Neuronal stem cell (in vitro differentiated cells): ENCODE results near the gene FLT1.

Experiments used
- DNase-seq: peaks from one replicate; pipeline ENCODE4 v3.0.0-alpha.2; 2013; ENCODE audit warnings: low spot score
- H2AFZ ChIP-seq: one replicate; pipeline ENCODE4 v1.6.1; 2013; ENCODE audit warnings: mild to moderate bottlenecking, low read length, inconsistent platforms
- H2AK5ac ChIP-seq: 2 replicates; pipeline ENCODE4 v1.6.1; 2013; ENCODE audit warnings: low read depth, mild to moderate bottlenecking, inconsistent platforms, low read length, moderate library complexity, mixed read lengths
- H2BK120ac ChIP-seq: 2 replicates; pipeline ENCODE4 v1.6.1; 2013; ENCODE audit warnings: low read depth, mild to moderate bottlenecking, inconsistent platforms, low read length, moderate library complexity, mixed read lengths
- H2BK12ac ChIP-seq: one replicate; pipeline ENCODE4 v1.6.1; 2013; ENCODE audit warnings: low read length, inconsistent platforms
- H2BK15ac ChIP-seq: 2 replicates; pipeline ENCODE4 v1.6.1; 2013; ENCODE audit warnings: mild to moderate bottlenecking, low read length, inconsistent platforms, mixed read lengths
- H2BK5ac ChIP-seq: one replicate; pipeline ENCODE4 v1.6.1; 2013; ENCODE audit warnings: inconsistent platforms, mild to moderate bottlenecking, low read length, moderate library complexity
- H3K14ac ChIP-seq: one replicate; pipeline ENCODE4 v1.6.1; 2013; ENCODE audit warnings: low read length, inconsistent platforms
- H3K18ac ChIP-seq: 2 replicates; pipeline ENCODE4 v1.6.1; 2013; ENCODE audit warnings: low read length, inconsistent platforms
- H3K23ac ChIP-seq: 2 replicates; pipeline ENCODE4 v1.6.1; 2013; ENCODE audit warnings: low read depth, mild to moderate bottlenecking, mixed read lengths, low read length, inconsistent platforms; ENCODE audit not compliant: poor library complexity
- H3K27ac ChIP-seq: replicated peaks from 3 replicates; pipeline ENCODE4 v1.5.1; 2013; ENCODE audit warnings: low read length, inconsistent platforms
- H3K27me3 ChIP-seq, 3 experiments: 2 replicates each; pipeline ENCODE4 v1.6.1; 2013; ENCODE audit warnings: low read length in 3 of 3, mild to moderate bottlenecking in 2 of 3, inconsistent platforms in 1 of 3, low read depth in 1 of 3, mixed read lengths in 1 of 3, moderate library complexity in 1 of 3; ENCODE audit not compliant: control insufficient read depth in 3 of 3, insufficient read depth in 3 of 3
- H3K36me3 ChIP-seq, 2 donors: replicated peaks in 1 of 2; 2 replicates each; pipeline ENCODE4 v1.6.1; 2013; ENCODE audit warnings: low read length in 2 of 2; ENCODE audit not compliant: control insufficient read depth in 2 of 2, insufficient read depth in 2 of 2
- H3K4ac ChIP-seq: 2 replicates; pipeline ENCODE4 v1.6.1; 2013; ENCODE audit warnings: inconsistent platforms, mild to moderate bottlenecking, low read length, moderate library complexity
- H3K4me1 ChIP-seq, 2 donors: 1 replicate in 1 of 2; 2 replicates in 1 of 2; pipeline ENCODE4 v1.6.1; 2013; ENCODE audit warnings: low read length in 2 of 2, low read depth in 1 of 2; ENCODE audit not compliant: control insufficient read depth in 2 of 2, insufficient read depth in 1 of 2
- H3K4me2 ChIP-seq: one replicate; pipeline ENCODE4 v1.6.1; 2013; ENCODE audit warnings: mild to moderate bottlenecking, low read length, inconsistent platforms; ENCODE audit not compliant: insufficient read depth, poor library complexity, severe bottlenecking
- H3K4me3 ChIP-seq, 2 donors: 2 replicates each; pipeline ENCODE4 v1.5.1; 2013; ENCODE audit warnings: low read length in 2 of 2, mild to moderate bottlenecking in 2 of 2, inconsistent platforms in 1 of 2, moderate library complexity in 1 of 2
- H3K79me1 ChIP-seq: one replicate; pipeline ENCODE4 v1.6.1; 2013; ENCODE audit warnings: low read depth, mild to moderate bottlenecking, inconsistent platforms, low read length, moderate library complexity
- H3K9ac ChIP-seq: one replicate; pipeline ENCODE4 v1.6.1; 2013; ENCODE audit warnings: mild to moderate bottlenecking, low read depth, low read length, inconsistent platforms; ENCODE audit not compliant: poor library complexity
- H3K9me3 ChIP-seq, 2 donors: replicated peaks in 1 of 2; 2 replicates each; pipeline versions ENCODE3 to v1.6.1; 2013; ENCODE audit warnings: low read length in 2 of 2, mild to moderate bottlenecking in 2 of 2, inconsistent platforms in 1 of 2, low read depth in 1 of 2, mixed read lengths in 1 of 2, moderate library complexity in 1 of 2; ENCODE audit not compliant: control insufficient read depth in 2 of 2, insufficient read depth in 1 of 2
- H4K8ac ChIP-seq: one replicate; pipeline ENCODE4 v1.6.1; 2013; ENCODE audit warnings: low read depth, mild to moderate bottlenecking, inconsistent platforms, low read length, moderate library complexity
- H4K91ac ChIP-seq: one replicate; pipeline ENCODE4 v1.6.1; 2013; ENCODE audit warnings: low read length, low read depth, mild to moderate bottlenecking, inconsistent platforms; ENCODE audit not compliant: poor library complexity
- WGBS, 2 donors: extraction: QIAGEN DNeasy Blood & Tissue Kit; methylation state at CpG; one replicate each; pipeline ENCODE4 v1.1.7; 2013; ENCODE audit warnings: missing lambda C conversion rate in 2 of 2, mixed read lengths in 1 of 2; ENCODE audit not compliant: insufficient read length in 2 of 2, insufficient replicate concordance in 1 of 2; ENCODE audit errors: extremely low coverage in 2 of 2; 5-methylcytosine and 5-hydroxymethylcytosine counted together

The FLT1 gene

DNA sequence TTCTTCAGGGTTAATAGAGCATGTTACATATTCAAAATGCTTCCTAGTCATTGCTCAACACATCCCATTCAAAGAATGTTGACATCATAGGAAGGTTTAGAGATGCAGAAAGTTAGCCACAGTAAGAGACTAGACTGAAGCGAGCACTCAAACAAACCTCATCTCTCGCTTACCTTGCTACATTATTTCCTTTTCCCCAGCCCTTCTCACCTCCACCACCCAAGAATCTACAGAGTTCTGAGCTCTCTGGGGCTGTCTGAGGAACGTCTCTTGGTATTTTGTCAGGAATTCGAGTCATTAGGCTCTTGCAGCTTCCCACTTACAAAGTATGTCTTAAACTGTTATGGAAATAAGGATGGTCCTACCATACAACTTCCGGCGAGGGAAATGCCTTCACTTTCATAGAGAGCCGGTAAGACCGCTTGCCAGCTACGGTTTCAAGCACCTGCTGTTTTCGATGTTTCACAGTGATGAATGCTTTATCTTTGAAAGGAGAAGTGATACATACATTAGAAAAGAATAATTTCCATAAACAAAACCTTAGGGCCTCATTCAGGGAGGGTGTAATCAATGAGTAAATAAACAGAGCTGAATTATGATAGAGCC lies 65.1 kb downstream of the FLT1 start:
- no peaks in the 10 kb centered on the region for H3K36me3 ChIP-seq
- H2BK5ac ChIP-seq = no peak overlapping the region
- H3K23ac ChIP-seq = no peak overlapping the region
- no peak overlapping the region for H4K8ac ChIP-seq
- no peak overlapping the region for H3K4ac ChIP-seq
- H4K91ac ChIP-seq = no peak overlapping the region
- no peaks in the 10 kb centered on the region for H3K79me1 ChIP-seq
- H3K4me1 ChIP-seq = no peaks in the 10 kb centered on the region
- H3K4me3 ChIP-seq = no peak overlapping the region
- H2AFZ ChIP-seq = peak overlapping the region; percentile 77
- no peak overlapping the region for H2BK120ac ChIP-seq
- no peak overlapping the region for H3K4me2 ChIP-seq
- H2BK12ac ChIP-seq = no peak overlapping the region
- no peak overlapping the region for H3K14ac ChIP-seq
- no peak for DNase-seq
- WGBS, 2 donors = no CpG with 5 or more reads among the region's 10 CpGs
- H2AK5ac ChIP-seq = no peak overlapping the region
- H3K18ac ChIP-seq = no peak overlapping the region
- H3K9me3 ChIP-seq = no peaks in the 10 kb centered on the region
- H3K9ac ChIP-seq = no peak overlapping the region
- no peak overlapping the region for H3K27ac ChIP-seq
- H2BK15ac ChIP-seq = no peak overlapping the region
- no peaks in the 10 kb centered on the region for H3K27me3 ChIP-seq

DNA sequence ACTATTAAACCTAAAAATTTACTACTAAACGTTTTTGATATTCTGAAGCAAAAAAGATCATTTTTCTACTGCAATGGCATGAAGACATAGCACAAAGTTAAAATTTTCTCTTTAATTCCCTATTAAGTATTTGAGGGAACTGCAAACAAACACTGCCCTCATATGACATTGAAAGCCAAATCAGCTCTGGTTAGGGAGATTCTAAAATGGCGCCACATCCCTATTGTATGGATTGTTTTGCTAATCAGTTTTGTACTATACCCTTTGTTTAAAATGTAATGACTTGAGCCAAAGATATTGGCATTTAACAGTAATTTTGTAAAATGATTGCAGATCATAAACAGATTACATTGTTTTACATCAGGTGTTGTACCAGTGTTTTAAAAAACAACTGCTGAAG lies 65.8 kb downstream of the FLT1 start:
- H3K4ac ChIP-seq = no peak overlapping the region
- no peak overlapping the region for H3K14ac ChIP-seq
- H4K91ac ChIP-seq = no peak overlapping the region
- H3K9ac ChIP-seq = no peak overlapping the region
- no peak overlapping the region for H3K4me2 ChIP-seq
- no peaks in the 10 kb centered on the region for H3K36me3 ChIP-seq
- DNase-seq = no peak
- H3K18ac ChIP-seq = no peak overlapping the region
- no peaks in the 10 kb centered on the region for H3K4me1 ChIP-seq
- H3K27me3 ChIP-seq = no peaks in the 10 kb centered on the region
- H3K4me3 ChIP-seq = no peak overlapping the region
- no peak overlapping the region for H4K8ac ChIP-seq
- H2BK15ac ChIP-seq = no peak overlapping the region
- no peaks in the 10 kb centered on the region for H3K79me1 ChIP-seq
- no peak overlapping the region for H2BK120ac ChIP-seq
- no peak overlapping the region for H2AK5ac ChIP-seq
- WGBS, 2 donors = no CpG with 5 or more reads among the region's 2 CpGs
- H3K27ac ChIP-seq = no peak overlapping the region
- H2BK12ac ChIP-seq = no peak overlapping the region
- H2BK5ac ChIP-seq = no peak overlapping the region
- no peak overlapping the region for H3K23ac ChIP-seq
- no peaks in the 10 kb centered on the region for H3K9me3 ChIP-seq
- H2AFZ ChIP-seq = no peak overlapping the region

DNA sequence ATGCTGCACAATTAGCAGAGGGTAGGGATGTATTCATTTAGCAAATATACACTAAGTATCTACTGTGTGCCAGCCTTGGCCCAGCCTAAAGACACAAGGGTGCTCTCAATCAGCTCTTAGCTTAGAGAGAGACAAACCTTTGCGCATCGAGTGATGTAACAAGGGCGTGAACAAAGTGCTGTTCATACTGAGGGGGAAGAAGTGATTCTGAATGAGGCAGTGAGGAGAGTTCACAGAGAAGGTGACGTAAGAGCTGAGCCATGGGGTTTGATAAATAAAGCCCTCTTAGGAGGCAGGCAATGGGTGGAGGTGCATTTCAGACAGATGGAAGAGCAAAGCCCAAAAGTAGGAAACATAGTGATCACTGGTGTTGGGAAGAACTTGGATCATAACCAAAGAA lies 68.5 kb downstream of the FLT1 start:
- Histone ChIP-seq H4K91ac (no peak overlapping the region), H2BK15ac (no peak overlapping the region), H3K4me3 (no peak overlapping the region), H3K79me1 (no peaks in the 10 kb centered on the region), H3K18ac (no peak overlapping the region), H2BK120ac (no peak overlapping the region), H3K14ac (no peak overlapping the region), H4K8ac (no peak overlapping the region), H2BK12ac (no peak overlapping the region), H3K36me3 (no peaks in the 10 kb centered on the region), H3K23ac (no peak overlapping the region), H2AFZ (no peak overlapping the region), H3K9ac (no peak overlapping the region), H3K4me2 (no peak overlapping the region), H2BK5ac (no peak overlapping the region), H3K27me3 (no peaks in the 10 kb centered on the region), H3K9me3 (no peaks in the 10 kb centered on the region), H3K4ac (no peak overlapping the region), H3K27ac (no peak overlapping the region), H2AK5ac (no peak overlapping the region), H3K4me1 (no peaks in the 10 kb centered on the region)
- no CpG with 5 or more reads among the region's 4 CpGs for WGBS, 2 donors
- no peak for DNase-seq

DNA sequence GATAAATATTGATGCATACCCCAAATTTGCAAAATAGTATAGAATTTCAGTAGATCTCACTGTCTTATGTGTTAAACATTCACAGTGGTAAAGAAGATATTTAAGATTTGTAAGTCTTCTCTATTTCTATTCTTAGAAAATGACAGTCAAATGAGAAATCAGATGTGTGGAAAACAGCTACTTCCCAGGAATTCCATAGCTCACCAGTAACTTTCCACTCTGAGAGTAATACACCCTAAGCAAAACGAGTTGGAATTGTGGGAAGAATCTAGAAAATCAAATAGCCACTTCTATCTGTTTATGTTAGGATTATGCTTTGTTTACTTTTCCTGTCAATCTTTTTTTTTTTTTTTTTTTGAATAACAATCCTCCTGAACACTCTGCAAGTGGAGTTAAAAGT lies 69.1 kb downstream of the FLT1 start:
- no peak overlapping the region for H3K14ac ChIP-seq
- H3K4me1 ChIP-seq = no peaks in the 10 kb centered on the region
- no peak for DNase-seq
- no peak overlapping the region for H2BK5ac ChIP-seq
- no peak overlapping the region for H3K9ac ChIP-seq
- H3K9me3 ChIP-seq = no peaks in the 10 kb centered on the region
- H2AFZ ChIP-seq = no peak overlapping the region
- H4K91ac ChIP-seq = no peak overlapping the region
- no peaks in the 10 kb centered on the region for H3K36me3 ChIP-seq
- H3K27me3 ChIP-seq = no peaks in the 10 kb centered on the region
- no peak overlapping the region for H3K4ac ChIP-seq
- no peak overlapping the region for H2BK15ac ChIP-seq
- no peak overlapping the region for H4K8ac ChIP-seq
- H3K79me1 ChIP-seq = no peaks in the 10 kb centered on the region
- no peak overlapping the region for H3K4me3 ChIP-seq
- H2BK120ac ChIP-seq = no peak overlapping the region
- H3K4me2 ChIP-seq = no peak overlapping the region
- H3K18ac ChIP-seq = no peak overlapping the region
- no CpG with 5 or more reads among the region's 1 CpG for WGBS, 2 donors
- no peak overlapping the region for H3K23ac ChIP-seq
- no peak overlapping the region for H2BK12ac ChIP-seq
- H2AK5ac ChIP-seq = no peak overlapping the region
- no peak overlapping the region for H3K27ac ChIP-seq
